OCI-LY7 (cell line): ENCODE results near the gene ATP2B3. TPM values are rescaled to one million over a fixed set of nuclear protein-coding genes. Genes with fewer than 3 reads are reported as not detected.

ENCODE experiments used
- BruUV-seq: library from RNA; stranded (reverse); fragments of 400-500 nt; replicated peaks from 2 replicates; lab custom pipeline; 2021; lab: Mats Ljungman, UMichigan
- CTCF ChIA-PET: fragments of 300-600 bp; sonication (Branson Sonifier 250); formaldehyde crosslinking; loops from one replicate; lab custom pipeline; 2022; ENCODE audit warnings: antibody characterized with exemption; ENCODE audit not compliant: unreplicated experiment; lab: Charles Lee
- POLR2A ChIA-PET: fragments of 300-600 bp; sonication (Branson Sonifier 250); formaldehyde crosslinking; loops from one replicate; lab custom pipeline; 2022; ENCODE audit warnings: antibody characterized with exemption; lab: Charles Lee
- DNase-seq: peaks from one replicate; pipeline ENCODE4 v3.0.0-alpha.2; 2015; ENCODE audit warnings: low spot score
- H2AFZ ChIP-seq: fragments of 200-600 bp; sonication (generic), shearing (Covaris generic); 2 replicates; pipeline ENCODE4 v1.6.1; 2014; ENCODE audit warnings: mild to moderate bottlenecking, antibody characterized with exemption, low read length, moderate library complexity
- H3K27ac ChIP-seq: fragments of 200-600 bp; sonication (generic); 2 replicates; pipeline ENCODE4 v1.5.1; 2014; ENCODE audit warnings: mixed run types, low read depth, mild to moderate bottlenecking, moderate library complexity, low read length, inconsistent platforms; ENCODE audit not compliant: poor library complexity, severe bottlenecking
- H3K36me3 ChIP-seq: fragments of 200-600 bp; sonication (generic); 2 replicates; pipeline ENCODE4 v1.6.1; 2014; ENCODE audit warnings: mild to moderate bottlenecking, antibody characterized with exemption, low read length, moderate library complexity, mixed read lengths; ENCODE audit not compliant: insufficient read depth
- H3K4me1 ChIP-seq: fragments of 200-600 bp; sonication (generic); 2 replicates; pipeline ENCODE4 v1.5.1; 2014; ENCODE audit warnings: mild to moderate bottlenecking, low read length; ENCODE audit not compliant: insufficient read depth, poor library complexity, severe bottlenecking
- H3K4me2 ChIP-seq: fragments of 200-600 bp; sonication (generic); 2 replicates; pipeline ENCODE4 v1.6.1; 2014; ENCODE audit warnings: mild to moderate bottlenecking, low read length
- H3K4me3 ChIP-seq: fragments of 200-600 bp; sonication (generic); 2 replicates; pipeline ENCODE4 v1.5.1; 2014; ENCODE audit warnings: mild to moderate bottlenecking, low read depth, low read length; ENCODE audit not compliant: poor library complexity, severe bottlenecking
- H3K79me2 ChIP-seq: fragments of 200-600 bp; sonication (generic); 2 replicates; pipeline ENCODE4 v1.6.1; 2016; ENCODE audit warnings: low read depth, mild to moderate bottlenecking, low read length, moderate library complexity, mixed read lengths; ENCODE audit not compliant: insufficient read depth
- H3K9me2 ChIP-seq: fragments of 200-600 bp; sonication (generic); 2 replicates; pipeline ENCODE4 v1.6.1; 2016; ENCODE audit warnings: mild to moderate bottlenecking, low read length, mixed read lengths; ENCODE audit not compliant: insufficient read depth
- H3K9me3 ChIP-seq: fragments of 200-600 bp; sonication (generic); 2 replicates; pipeline ENCODE4 v1.6.1; 2014; ENCODE audit warnings: mild to moderate bottlenecking, mixed run types, low read length, mixed read lengths
- H4K20me1 ChIP-seq: fragments of 200-600 bp; sonication (generic); 2 replicates; pipeline ENCODE4 v1.6.1; 2014; ENCODE audit warnings: mild to moderate bottlenecking, antibody characterized with exemption, low read length, moderate library complexity, mixed read lengths; ENCODE audit not compliant: insufficient read depth
- CTCF ChIP-seq: fragments of 200-600 bp; sonication (generic); conservative IDR thresholded peaks from 2 replicates; pipeline ENCODE4 v1.5.1; 2014; ENCODE audit warnings: mild to moderate bottlenecking, antibody characterized with exemption, low read length, moderate library complexity, mixed read lengths
- EZH2phosphoT487 ChIP-seq: fragments of 200-600 bp; sonication (generic); IDR thresholded peaks from 2 replicates; pipeline ENCODE4 v1.6.1; 2018; ENCODE audit warnings: low read depth, borderline replicate concordance, mild to moderate bottlenecking, mixed run types, antibody characterized with exemption, low read length, moderate library complexity, mixed read lengths
- intact Hi-C: fragments of 100-400 bp; cut with micrococcal nuclease; formaldehyde crosslinking; loops from one replicate; pipeline ENCODE4 v1.10.0; 2022; ENCODE audit not compliant: unreplicated experiment
- total RNA-seq, 2 experiments: library from RNA; depleted of rRNA in 1 of 2; stranded (reverse); fragments of >200 nt in 1 of 2; shearing (Covaris generic) in 1 of 2; gene quantifications; 2 replicates each; pipeline ENCODE4 v1.2.3, GENCODE V29; 2014 to 2022

ATP2B3 gene
- total RNA-seq, 2 experiments from 2014 or later, result not detected

GRCh38 chrX:153469811-153470410 lies 47.5 kb upstream of the ATP2B3 start:
- TF ChIP-seq EZH2phosphoT487, result no peak
- H3K79me2 ChIP-seq, result peaks cover 18% of the 10 kb centered on the region; the same call in 1 of the 2 replicates
- H3K4me2 ChIP-seq, result peak overlapping the region; percentile 97
- no peaks in the 10 kb centered on the region; the same call in 1 of the 2 replicates for H4K20me1 ChIP-seq
- ChIA-PET CTCF (no interaction called here), POLR2A (no interaction called here)
- peak; percentile 49 for DNase-seq
- H3K9me3 ChIP-seq, result no peaks in the 10 kb centered on the region
- H3K36me3 ChIP-seq, result peaks cover 31% of the 10 kb centered on the region
- H3K4me1 ChIP-seq, result peaks cover 12% of the 10 kb centered on the region
- no peaks in the 10 kb centered on the region for H3K9me2 ChIP-seq
- peak overlapping the region; percentile 96 for H3K4me3 ChIP-seq
- peak overlapping the region; percentile 39 for H3K27ac ChIP-seq
- intact Hi-C loops, result loop anchor here (5.0 kb wide), 1 partner anchor 37 kb away; no protein-coding TSS in a partner anchor
- H2AFZ ChIP-seq, result 0 out of 2 replicates have a peak overlapping the region, but pooled peaks have one; percentile 9
- TSS peak; percentile 69 for BruUV-seq

GRCh38 chrX:153470411-153471363 lies 46.8 kb upstream of the ATP2B3 start, which contains the start of gene HAUS7:
Gene HAUS7, minus strand, starts transcription at chrX:153470576. Its CDS starts 19 bp downstream, at chrX:153470557.
- peak within 1 kb of the TSS; percentile 67; the same call in 1 of the 2 replicates for H2AFZ ChIP-seq
- BruUV-seq, result no TSS peak
- TF ChIP-seq EZH2phosphoT487 (no peak), CTCF (peak; percentile 75)
- H3K4me2 ChIP-seq, result peak within 1 kb of the TSS; percentile 97
- peaks cover 12% of the 10 kb centered on the region for H3K4me1 ChIP-seq
- intact Hi-C loops, result loop anchor here (5.0 kb wide), 1 partner anchor 37 kb away; no protein-coding TSS in a partner anchor
- peak within 1 kb of the TSS; percentile 39 for H3K27ac ChIP-seq
- H3K36me3 ChIP-seq, result peaks cover 26% of the 10 kb centered on the region
- H3K4me3 ChIP-seq, result peak within 1 kb of the TSS; percentile 96
- ChIA-PET CTCF (interaction anchor here (0.6 to 0.7 kb wide), 2 partner anchors 23 to 85 kb away, joined by 3 to 5 read pairs; no protein-coding TSS in a partner anchor), POLR2A (no interaction called here)
- H3K9me2 ChIP-seq, result no peaks in the 10 kb centered on the region
- H3K9me3 ChIP-seq, result no peaks in the 10 kb centered on the region
- DNase-seq, result peak; percentile 87
- H3K79me2 ChIP-seq, result peaks cover 18% of the 10 kb centered on the region; the same call in 1 of the 2 replicates
- H4K20me1 ChIP-seq, result no peaks in the 10 kb centered on the region; the same call in 1 of the 2 replicates
